ENCODE data around the gene SERINC3.

SERINC3 gene

DNA sequence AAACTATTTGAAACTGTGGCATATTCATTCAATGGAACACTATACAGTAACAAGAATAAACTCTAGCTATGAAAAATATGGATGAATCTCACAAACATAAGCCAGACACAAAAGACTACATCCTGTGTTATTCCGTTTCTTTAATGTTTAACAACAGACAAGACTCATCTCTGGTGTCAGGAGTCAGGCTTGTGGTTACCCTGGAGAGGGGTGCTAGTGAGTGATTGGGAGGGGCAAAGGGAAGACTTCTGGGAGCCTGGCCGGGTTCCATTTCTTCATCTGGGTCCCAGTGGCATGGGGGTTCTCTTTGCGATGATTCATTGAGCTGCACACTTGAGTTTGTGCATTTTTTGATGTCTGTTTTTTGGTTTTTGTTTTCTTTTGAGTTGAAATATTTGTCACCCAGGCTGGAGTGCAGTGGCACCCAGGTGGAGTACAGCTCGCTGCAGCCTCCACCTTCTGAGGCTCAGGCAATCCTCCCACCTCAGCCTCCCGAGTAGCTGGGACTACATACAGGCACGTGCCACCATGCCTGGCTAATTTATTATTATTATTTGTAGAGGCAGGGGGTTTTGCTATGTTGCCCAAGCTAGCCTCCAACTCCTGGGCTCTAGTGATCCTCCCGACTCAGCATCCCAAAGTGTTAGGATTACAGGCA is 67.4 kb downstream of the SERINC3 start:
- TF ChIP-seq, protein P1, sequence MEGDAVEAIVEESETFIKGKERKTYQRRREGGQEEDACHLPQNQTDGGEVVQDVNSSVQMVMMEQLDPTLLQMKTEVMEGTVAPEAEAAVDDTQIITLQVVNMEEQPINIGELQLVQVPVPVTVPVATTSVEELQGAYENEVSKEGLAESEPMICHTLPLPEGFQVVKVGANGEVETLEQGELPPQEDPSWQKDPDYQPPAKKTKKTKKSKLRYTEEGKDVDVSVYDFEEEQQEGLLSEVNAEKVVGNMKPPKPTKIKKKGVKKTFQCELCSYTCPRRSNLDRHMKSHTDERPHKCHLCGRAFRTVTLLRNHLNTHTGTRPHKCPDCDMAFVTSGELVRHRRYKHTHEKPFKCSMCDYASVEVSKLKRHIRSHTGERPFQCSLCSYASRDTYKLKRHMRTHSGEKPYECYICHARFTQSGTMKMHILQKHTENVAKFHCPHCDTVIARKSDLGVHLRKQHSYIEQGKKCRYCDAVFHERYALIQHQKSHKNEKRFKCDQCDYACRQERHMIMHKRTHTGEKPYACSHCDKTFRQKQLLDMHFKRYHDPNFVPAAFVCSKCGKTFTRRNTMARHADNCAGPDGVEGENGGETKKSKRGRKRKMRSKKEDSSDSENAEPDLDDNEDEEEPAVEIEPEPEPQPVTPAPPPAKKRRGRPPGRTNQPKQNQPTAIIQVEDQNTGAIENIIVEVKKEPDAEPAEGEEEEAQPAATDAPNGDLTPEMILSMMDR (conservative IDR thresholded peaks at IDR 0.05; ENCODE audit: low read depth, low read length): no peak
- H3K4me3 ChIP-seq (ENCODE audit: low read depth, low read length): no peak overlapping the region
- no peak for DNase-seq (ENCODE audit: low read depth)

DNA sequence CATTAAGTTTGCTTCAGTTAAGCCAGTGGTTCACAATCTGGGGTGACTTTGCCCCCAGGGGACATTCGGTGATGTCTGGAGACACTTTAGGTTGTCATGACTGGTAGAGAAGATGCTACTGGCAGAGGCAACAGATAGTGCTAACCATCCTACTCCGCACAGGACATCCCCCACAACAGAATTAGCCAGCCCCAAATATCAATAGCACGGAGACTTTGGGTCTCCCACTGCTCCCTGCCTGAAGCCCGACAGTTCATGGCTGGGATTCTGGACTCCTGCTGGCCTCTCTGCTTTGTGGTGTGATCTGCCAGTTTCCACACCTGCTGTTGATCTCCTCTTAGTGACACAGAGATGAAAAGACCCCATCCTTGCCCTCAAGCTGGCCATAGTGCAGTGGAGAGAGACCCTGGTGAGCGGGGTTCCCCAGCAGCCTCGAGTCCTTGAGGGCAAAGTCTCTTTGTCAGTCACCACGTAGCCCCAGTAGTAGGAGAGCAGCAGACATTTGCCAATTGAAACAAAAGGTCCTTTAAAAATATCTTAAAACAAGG is 70.9 kb downstream of the SERINC3 start:
- TF ChIP-seq, protein P1 (conservative IDR thresholded peaks at IDR 0.05; ENCODE audit: low read depth, low read length): no peak
- H3K4me3 ChIP-seq (ENCODE audit: low read depth, low read length): no peak overlapping the region
- DNase-seq (ENCODE audit: low read depth): no peak

DNA sequence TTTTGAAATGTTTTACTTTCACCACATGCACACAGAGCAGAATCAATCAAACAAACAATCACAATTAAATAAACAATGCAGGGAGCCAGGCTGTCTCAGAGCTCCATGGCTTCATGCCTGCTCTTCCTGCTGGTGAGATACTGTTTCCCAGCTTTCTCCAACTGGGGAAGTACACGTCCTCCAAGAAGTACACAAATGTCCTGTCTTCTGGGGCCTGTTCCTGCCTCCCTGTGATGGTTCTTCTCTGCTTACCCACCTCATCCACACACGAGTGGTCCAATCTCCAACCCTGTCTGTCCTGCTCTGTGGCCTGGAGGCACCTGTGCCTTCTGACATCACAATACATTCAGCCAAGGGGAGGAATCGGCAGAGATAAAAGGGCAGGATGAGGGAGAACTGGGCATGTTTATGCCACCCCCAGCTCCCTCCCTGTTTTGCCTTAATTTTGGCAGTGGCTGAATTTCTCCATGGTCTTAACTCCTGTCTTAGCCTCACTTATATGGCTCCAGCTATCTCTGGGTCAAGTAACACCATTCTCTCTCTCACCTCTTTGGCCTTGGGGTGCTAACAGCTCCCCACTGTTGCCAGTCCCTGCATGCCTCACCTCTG is 71.5 kb downstream of the SERINC3 start:
- TF ChIP-seq, protein P1 (conservative IDR thresholded peaks at IDR 0.05; ENCODE audit: low read depth, low read length): no peak
- H3K4me3 ChIP-seq (ENCODE audit: low read depth, low read length): no peak overlapping the region
- DNase-seq (ENCODE audit: low read depth): no peak

DNA sequence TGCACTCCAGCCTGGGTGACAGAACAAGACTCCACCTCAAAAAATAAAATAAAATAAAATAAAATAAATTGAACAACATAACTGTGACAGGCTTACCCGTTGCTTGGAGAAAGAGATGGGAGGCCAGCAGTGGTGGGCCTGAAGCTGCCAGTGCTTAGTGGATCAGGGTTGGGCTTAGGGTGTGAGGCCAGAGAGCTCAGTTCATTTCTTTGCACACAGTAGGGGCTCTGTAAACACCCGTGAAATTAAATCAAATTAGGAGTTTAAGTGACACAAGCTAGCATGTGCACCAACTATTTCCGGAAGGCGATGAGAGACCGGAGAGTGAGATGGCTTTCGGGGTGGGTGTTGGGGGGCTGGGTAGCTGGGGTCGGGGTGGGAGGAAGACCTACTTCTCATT is 72.0 kb downstream of the SERINC3 start:
- H3K4me3 ChIP-seq (ENCODE audit: low read depth, low read length): no peak overlapping the region
- TF ChIP-seq, protein P1 (conservative IDR thresholded peaks at IDR 0.05; ENCODE audit: low read depth, low read length): no peak
- no peak for DNase-seq (ENCODE audit: low read depth)

DNA sequence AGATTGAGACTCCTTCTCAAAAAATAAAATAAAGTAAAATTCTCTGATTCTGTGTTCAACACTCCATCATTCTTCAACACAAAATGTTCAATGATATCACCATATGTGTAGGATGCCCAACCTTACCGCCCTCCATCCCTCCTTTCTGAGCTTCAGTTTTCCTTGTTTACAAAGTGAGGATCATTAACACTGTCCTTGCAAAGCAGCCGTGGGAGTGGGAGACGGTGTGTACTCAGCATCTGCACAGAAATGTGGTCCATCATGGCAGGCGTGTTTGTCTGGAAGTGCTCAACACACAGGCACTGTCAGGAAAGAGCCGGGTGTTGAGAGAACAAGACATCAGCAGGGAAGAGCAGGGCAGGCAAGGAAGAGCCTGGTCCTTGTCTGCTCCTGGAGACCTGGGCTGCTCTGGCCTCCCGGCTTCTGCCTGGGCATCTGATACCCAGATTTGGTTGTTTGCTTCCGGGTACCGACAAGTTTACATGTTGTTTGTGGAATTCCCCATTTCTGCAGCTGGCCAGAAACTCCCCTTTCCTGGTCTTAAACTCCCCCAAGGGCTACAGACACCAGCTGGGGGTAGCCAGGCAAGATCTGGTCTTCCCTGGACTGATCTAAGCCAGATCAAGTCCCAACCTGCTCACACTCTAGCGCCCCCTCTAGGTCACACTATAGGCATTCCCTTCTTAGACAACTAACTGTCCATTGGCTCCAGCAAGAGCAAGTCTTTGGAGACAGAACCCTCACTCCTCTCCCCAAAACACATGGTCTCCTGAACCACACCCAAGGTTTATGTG is 72.9 kb downstream of the SERINC3 start:
- H3K4me3 ChIP-seq (ENCODE audit: low read depth, low read length): no peak overlapping the region
- peak; percentile 26 for DNase-seq (ENCODE audit: low read depth)
- TF ChIP-seq, protein P1 (conservative IDR thresholded peaks at IDR 0.05; ENCODE audit: low read depth, low read length): peak; percentile 47

DNA sequence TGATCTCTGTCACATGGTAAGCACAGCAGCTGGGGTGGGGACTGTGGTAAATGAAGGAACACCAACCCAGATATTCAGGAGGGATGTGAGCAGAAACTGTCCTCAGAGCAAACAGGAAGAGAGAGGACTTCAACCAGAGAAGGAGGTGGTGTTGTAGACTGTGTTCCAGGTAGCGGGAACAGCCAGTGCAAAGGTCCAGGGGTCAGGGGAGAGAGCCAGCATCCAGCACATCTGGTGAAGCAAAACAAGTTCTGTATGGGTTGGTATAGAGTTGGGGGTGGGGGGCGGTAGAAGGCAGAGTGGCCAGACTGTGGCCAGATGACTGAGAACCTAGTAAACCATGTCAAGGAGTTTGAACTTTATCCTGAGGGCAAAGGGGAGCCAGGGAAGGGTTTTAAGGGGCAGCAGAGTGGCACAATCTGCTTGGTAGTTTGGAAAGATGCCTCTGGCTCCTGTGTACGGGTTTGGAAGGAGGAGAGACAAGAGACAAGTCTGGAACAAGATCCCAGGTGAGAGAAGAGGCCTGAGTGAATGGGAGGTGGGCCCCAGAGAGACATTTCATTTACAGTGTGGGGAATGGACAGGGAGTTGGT is 73.9 kb downstream of the SERINC3 start:
- no peak for DNase-seq (ENCODE audit: low read depth)
- no peak overlapping the region for H3K4me3 ChIP-seq (ENCODE audit: low read depth, low read length)
- TF ChIP-seq, protein P1 (conservative IDR thresholded peaks at IDR 0.05; ENCODE audit: low read depth, low read length): no peak
